ENCODE measurements around the gene PDCD6IP.

PDCD6IP gene

DNA sequence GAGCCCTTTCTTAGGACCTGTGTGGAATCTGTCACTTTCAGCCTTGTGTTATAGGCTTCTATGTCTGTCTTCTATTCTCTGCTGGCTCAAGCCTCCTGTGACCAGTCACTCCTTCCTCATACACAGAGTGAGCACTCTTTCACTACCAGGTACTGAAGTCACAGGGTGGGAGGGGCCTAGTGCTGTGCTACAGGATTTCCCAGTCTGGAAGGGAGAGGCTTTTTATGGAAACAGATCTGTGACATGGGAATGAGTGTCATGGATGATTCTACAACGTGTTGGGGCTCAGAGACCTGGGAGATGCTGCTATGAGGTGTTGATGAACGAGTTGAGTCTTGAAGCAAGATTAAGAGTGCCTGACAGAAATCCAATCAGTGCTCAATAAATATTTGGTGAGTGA lies 100.5 kb downstream of the PDCD6IP start:
- no peak for DNase-seq

DNA sequence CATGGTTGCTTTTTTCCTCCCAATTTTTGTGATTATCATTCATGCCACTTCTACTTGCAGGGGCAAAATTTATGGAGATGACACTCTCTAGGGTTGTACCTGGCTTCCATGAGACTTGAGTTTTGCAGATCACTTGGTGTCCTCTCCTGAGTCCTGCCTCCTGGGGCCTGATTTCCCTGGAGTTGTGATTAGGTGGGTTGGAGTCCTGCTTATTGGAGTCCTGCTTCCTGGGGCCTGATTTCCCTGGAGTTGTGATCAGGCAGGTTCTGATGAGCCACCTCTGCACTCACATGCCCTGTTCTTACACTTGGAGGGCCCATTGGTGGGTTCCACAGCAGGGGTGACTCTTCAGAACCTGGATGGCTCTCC lies 102.0 kb downstream of the PDCD6IP start:
- DNase-seq: no peak

- DNase-seq: no peak
These were observed 102.5 kb downstream of the PDCD6IP start for GRCh38 chr3:33900809-33901505.

DNA sequence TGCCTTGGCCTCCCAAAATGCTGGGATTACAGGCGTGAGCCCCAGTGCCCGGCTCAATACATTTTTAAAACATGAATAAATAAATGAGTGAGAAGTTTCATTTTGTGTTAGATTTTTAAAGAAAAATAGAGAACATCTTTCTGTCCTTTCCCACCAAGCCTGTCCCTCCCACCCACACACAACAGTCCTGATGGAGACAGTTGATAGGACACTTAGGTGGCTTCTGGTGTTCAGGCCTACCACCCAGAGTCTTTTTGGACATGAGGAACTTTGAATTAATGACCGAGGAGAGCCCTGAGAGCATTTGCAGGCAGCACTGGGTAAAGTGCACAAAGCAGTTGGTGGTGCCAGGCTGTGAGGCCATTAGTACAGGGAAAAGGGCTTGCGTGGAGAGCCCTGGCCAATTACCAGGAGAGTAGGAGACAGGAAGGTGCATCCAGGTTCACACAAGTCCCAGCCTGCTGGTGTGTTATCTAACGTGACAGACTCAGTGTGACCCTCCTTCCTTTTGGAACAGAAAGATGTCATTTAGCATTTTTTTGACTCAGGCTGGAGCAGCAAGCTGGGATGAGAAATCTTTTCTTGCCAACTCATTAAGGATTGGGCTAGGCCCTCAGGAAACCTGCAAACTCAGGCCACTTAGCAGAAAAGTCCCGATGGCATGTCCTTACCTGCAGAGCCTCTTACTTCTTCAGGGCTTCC lies 103.6 kb downstream of the PDCD6IP start:
- no peak for DNase-seq

DNA sequence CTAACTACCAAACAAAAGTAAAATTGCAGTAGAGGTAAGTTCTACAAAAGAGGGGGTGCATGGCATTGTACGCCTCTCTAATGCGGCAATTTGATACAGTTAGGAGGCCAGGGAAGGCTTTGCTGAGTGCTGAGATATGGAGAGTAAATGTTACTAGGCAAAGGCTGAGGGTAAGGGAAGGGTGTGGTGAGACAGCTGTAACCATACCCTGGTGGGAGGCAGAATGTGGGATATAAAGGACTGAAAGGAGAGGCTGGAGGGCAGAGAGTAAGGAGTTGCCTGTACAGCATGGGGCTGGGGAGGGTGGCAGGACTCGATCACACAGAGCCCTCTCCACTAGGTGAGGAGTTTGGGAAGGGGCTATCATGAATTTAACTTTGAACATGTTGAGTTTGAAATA lies 106.3 kb downstream of the PDCD6IP start:
- DNase-seq: no peak

DNA sequence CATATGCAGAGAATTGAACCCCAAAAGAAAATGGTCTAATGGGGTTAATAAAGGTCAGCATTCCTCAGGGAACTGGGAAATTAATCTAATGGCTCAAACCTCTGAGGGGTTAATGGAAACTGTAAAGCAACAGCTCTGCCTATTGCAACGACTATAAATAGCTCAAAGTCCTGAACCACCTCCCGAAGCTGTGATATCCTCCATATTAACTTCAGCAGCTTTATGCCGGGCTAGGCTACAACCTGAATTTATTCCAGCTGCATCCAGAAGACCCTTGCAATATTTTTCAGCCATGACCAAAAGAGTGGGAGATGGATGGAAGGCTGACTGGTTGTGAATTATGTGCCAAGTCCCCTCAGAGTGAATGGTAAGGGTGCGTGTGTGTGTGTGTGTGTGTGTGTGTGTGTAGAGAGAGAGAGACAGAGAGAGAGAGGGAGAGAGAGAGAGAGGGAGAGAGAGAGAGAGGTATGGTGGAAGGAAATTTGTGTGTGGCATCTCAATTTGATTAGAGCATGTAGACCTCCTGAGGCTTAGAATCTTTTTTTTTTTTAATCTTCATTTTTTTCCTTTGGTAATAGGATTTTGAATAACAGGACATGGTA lies 109.9 kb downstream of the PDCD6IP start:
- DNase-seq: no peak

- DNase-seq: no peak
These were observed 111.1 kb downstream of the PDCD6IP start for GRCh38 chr3:33909547-33909946.

DNA sequence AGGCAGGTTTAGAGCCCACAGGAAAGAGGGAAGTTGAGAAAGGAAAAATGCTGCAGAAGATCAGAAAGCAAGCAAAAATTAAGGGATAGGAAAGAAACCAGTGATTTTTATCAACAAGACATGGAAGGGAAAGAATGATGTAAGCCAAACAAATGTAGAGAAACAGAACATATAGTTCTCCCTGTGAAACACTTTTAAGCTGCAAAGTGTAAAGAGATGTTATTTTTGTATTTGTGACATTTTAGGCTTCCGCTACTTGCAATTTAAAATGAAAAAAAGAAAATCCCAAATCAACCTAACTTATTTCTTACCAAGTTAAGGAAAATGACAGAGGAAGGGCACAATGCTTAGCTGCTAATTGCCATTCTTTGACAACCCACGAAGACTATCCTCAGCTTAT lies 111.6 kb downstream of the PDCD6IP start:
- no peak for DNase-seq

DNA sequence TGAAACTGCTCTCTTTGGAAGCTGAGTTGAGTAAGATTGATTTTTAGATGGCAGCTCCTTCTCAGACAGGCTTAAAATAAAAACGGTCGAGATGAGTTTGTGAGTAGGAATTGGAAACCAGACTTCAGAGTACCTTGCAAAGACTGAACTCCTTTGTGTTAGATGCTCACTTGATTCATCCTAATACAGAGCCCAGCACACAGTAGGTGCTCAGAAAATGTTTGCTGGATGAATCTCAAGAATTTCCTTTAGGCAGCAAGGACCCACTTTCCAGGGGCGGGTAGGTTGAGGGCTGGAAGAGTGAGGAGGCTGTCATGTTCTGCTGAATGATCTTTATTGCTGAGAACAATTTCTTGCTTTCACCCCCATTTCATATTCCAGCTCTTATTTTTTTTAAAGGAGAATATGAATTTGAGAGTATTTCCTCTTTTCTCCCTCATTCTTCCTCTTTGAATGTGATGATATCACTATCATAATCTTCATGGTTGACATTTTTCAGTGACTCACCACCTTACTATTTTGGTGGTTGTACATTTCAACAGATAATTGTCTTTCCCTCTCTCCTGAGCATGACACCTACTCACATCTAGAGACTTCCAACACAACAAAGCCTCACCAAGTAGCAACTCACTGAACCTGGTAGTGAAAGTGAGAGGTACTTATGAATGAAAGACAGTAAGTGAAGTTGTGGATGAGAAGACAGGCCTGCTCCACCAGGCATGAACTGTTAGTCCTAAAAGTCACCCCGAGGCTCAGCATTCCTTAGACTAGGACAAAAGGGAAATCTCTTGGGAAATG lies 113.3 kb downstream of the PDCD6IP start:
- no peak for DNase-seq

DNA sequence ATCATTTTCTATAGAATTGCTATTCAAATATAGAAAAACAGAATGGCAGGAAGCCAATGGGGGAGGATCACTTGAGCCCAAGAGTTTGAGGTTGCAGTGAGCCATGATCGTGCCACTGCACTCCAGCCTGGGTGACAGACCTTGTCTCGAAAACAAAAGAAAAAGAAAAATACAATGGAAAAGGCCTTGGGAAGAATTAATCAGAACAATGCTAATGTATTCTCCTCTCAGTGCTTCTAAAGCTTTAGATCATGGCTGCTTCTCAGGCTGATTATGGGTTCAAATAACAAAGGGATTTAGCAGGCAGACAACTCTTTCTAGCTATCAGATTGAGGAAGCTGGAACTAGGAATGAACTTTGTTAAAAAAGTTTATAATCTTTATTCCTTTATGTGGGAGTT lies 115.8 kb downstream of the PDCD6IP start:
- no peak for DNase-seq

DNA sequence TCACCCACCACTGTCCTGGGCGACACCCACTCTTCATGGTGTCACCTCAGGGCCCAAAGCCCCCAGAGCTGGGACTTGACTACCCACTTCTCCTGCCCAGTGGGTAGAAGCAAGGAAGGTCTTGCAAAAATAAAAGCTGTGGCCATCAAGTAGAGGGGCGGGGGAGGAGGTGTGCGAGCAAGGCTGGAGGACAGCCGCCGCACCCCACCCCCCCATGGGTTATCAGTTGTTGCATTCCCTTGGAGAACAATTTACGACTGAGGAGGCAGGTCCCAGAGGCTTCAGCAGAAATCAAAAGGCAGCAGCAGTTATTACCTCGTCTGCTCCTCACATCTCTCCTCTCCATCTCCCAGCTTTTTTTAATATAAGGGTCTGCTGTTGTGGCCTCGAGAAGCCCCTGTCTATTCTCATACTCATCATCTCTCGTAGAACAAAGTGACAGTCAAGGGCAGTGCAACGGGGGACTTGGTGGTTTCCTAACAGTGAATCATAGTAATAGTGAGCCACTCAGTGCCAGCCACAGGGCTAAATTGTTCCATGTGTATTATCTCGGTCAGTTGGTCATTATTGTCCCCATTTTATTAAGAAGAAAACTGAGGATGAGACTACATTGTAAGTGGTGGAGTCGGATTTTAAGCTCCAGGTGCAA lies 116.4 kb downstream of the PDCD6IP start:
- DNase-seq: no peak

DNA sequence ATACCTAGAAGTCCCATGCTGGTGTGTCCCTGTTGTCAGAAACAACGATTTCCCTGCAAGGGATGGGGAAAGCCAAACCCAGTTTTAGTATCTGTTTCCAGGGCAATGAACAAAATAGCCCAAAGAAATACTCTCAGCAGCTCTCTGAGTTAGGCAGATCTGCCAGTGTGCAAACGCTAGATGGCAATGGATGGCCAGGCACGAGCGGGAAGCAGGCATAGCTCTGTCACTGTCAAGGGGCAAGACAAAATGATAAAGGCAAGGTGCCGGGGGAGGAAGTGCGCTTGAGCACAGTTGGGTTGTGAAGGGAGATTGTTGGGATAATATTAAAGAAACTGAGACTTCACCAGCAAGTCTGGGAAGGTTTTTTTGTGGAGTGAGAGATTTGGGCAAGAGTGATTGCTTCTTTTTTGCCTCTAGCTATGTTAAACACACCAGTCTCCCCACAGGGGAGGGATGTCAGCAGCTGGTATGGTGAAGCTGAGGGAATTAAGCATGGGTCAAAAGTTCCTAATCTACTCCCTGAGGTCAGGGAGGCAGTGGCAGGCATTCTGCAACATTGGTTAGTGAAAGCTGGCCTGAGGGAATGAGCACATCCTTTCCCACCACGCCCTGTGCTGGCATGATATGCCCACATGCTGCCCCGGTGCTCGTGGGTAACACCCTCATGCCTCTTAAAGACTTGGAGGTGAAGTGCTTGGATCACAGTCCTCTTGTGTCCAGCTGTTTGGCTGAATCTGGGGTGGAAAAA lies 117.5 kb downstream of the PDCD6IP start:
- DNase-seq: no peak

DNA sequence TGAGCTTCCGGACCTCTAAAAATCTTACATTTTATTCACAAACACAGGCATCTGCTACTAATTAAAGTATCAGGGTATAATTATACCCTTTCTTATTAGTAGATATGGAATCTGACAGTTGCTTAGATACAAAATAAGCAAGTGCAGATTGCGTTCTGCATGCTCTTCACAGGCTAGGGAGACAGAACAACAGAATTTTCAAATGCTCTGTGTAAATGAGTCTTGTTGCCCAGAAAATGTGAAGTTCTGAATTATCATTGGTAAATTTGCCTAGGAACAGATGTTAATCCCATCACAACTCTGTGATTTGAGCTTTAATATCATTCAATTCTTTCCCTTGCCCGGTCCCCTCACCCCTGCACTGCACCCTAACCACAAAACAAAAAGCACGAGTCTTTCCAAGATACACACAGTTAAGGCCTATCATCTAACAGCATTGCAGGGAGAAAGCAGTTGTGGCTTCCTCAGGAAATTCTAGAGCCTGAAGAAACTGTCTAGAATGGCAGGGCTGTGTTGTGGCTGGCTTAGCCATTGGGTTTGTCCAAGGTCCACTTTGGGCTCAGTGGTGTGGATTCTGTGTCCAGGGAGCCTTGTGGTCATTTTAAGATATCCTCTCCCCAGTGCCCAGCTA lies 119.8 kb downstream of the PDCD6IP start:
- DNase-seq: no peak

Measured in stimulated activated CD4-positive, alpha-beta T cell treated with anti-CD3 and anti-CD28 coated beads, Interleukin-4, amount 100 ng/mL, for 24 hours (primary cell).